Nephron progenitor cell (in vitro differentiated cells): ENCODE data around the gene FHOD1.

Experiments used
- DNase-seq: peaks from one replicate; pipeline ENCODE4 v3.0.0; 2021
- H3K27ac Mint-ChIP-seq: 2 replicates; pipeline ENCODE4 v1.8.0; 2021; ENCODE audit warnings: mild to moderate bottlenecking, moderate library complexity, mixed read lengths
- H3K27me3 Mint-ChIP-seq: 2 replicates; pipeline ENCODE4 v1.8.0; 2021; ENCODE audit warnings: mild to moderate bottlenecking, low read depth, mixed read lengths; ENCODE audit not compliant: poor library complexity
- H3K36me3 Mint-ChIP-seq: 2 replicates; pipeline ENCODE4 v1.8.0; 2021; ENCODE audit warnings: low read depth, mixed read lengths
- H3K4me1 Mint-ChIP-seq: 2 replicates; pipeline ENCODE4 v1.8.0; 2021; ENCODE audit warnings: mixed read lengths
- H3K4me3 Mint-ChIP-seq: 2 replicates; pipeline ENCODE4 v1.8.0; 2021; ENCODE audit warnings: mild to moderate bottlenecking, moderate library complexity, mixed read lengths
- H3K9me3 Mint-ChIP-seq: 2 replicates; pipeline ENCODE4 v1.8.0; 2021; ENCODE audit warnings: mild to moderate bottlenecking, moderate library complexity, mixed read lengths
- CTCF ChIP-seq: fragments of 200-600 bp; sonication (generic); IDR thresholded peaks from 2 replicates; pipeline ENCODE4 v1.5.0; 2021; ENCODE audit warnings: antibody characterized with exemption

FHOD1 gene

GRCh38 chr16:67223992-67224391 is 23.3 kb downstream of the FHOD1 start:
- peaks cover 18% of the 10 kb centered on the region for H3K27me3 Mint-ChIP-seq
- H3K27ac Mint-ChIP-seq: no peak overlapping the region
- no peak for TF ChIP-seq CTCF
- no peaks in the 10 kb centered on the region for H3K9me3 Mint-ChIP-seq
- H3K36me3 Mint-ChIP-seq: peaks cover 13% of the 10 kb centered on the region
- peaks cover 28% of the 10 kb centered on the region for H3K4me1 Mint-ChIP-seq
- H3K4me3 Mint-ChIP-seq: no peak overlapping the region
- DNase-seq: no peak

GRCh38 chr16:67216612-67217490 is 30.4 kb downstream of the FHOD1 start:
- Mint-ChIP-seq H3K4me3 (no peak overlapping the region), H3K27me3 (peaks cover 19% of the 10 kb centered on the region), H3K36me3 (no peaks in the 10 kb centered on the region), H3K9me3 (no peaks in the 10 kb centered on the region), H3K4me1 (no peaks in the 10 kb centered on the region), H3K27ac (peak overlapping the region; percentile 22)
- no peak for TF ChIP-seq CTCF
- no peak for DNase-seq

- no peaks in the 10 kb centered on the region for H3K4me1 Mint-ChIP-seq
- peak overlapping the region; percentile 19 for H3K27ac Mint-ChIP-seq
- H3K4me3 Mint-ChIP-seq: no peak overlapping the region
These were observed 31.6 kb downstream of the FHOD1 start for GRCh38 chr16:67215706-67216105.

GRCh38 chr16:67213197-67214019 is 33.9 kb downstream of the FHOD1 start:
- TF ChIP-seq CTCF: no peak
- Mint-ChIP-seq H3K27ac (no peak overlapping the region), H3K4me3 (no peak overlapping the region), H3K36me3 (no peaks in the 10 kb centered on the region), H3K4me1 (no peaks in the 10 kb centered on the region), H3K27me3 (peaks cover 15% of the 10 kb centered on the region), H3K9me3 (no peaks in the 10 kb centered on the region)
- DNase-seq: no peak

More at GRCh38 chr16:67215706-67216105, 31.6 kb downstream of the FHOD1 start:
- Mint-ChIP-seq H3K36me3 (no peaks in the 10 kb centered on the region), H3K9me3 (no peaks in the 10 kb centered on the region), H3K27me3 (peaks cover 15% of the 10 kb centered on the region)
- DNase-seq: no peak
- no peak for TF ChIP-seq CTCF

GRCh38 chr16:67212766-67213165 is 34.5 kb downstream of the FHOD1 start:
- DNase-seq: no peak
- H3K27me3 Mint-ChIP-seq: peaks cover 15% of the 10 kb centered on the region
- H3K4me3 Mint-ChIP-seq: no peak overlapping the region
- no peaks in the 10 kb centered on the region for H3K4me1 Mint-ChIP-seq
- no peak for TF ChIP-seq CTCF
- H3K27ac Mint-ChIP-seq: no peak overlapping the region
- no peaks in the 10 kb centered on the region for H3K36me3 Mint-ChIP-seq
- H3K9me3 Mint-ChIP-seq: no peaks in the 10 kb centered on the region
